ENCODE data around the gene FKBP5.
"Not testable (repeated sequence)": the region's sequence is repeated elsewhere in the genome, so short reads cannot be mapped to it uniquely, and the experiment has no call there.

The FKBP5 gene

GRCh38 chr6:35550437-35550836 lies 138.3 kb downstream of the FKBP5 start:
- DNase-seq (ENCODE audit: low read depth in 1 of 2, low spot score in 1 of 2) = no peak

- DNase-seq (ENCODE audit: low read depth in 1 of 2, low spot score in 1 of 2) = no peak
Measured at GRCh38 chr6:35547676-35548075, 141.0 kb downstream of the FKBP5 start.

- no peak for DNase-seq (ENCODE audit: low read depth in 1 of 2, low spot score in 1 of 2)
Measured at GRCh38 chr6:35544769-35545361, 143.8 kb downstream of the FKBP5 start.

GRCh38 chr6:35543459-35544193 lies 145.1 kb downstream of the FKBP5 start:
- no peak for DNase-seq (ENCODE audit: low read depth in 1 of 2, low spot score in 1 of 2)

GRCh38 chr6:35541836-35542235 lies 146.9 kb downstream of the FKBP5 start:
- DNase-seq (ENCODE audit: low read depth in 1 of 2, low spot score in 1 of 2) = no peak

GRCh38 chr6:35539223-35539622 lies 149.5 kb downstream of the FKBP5 start:
- no peak for DNase-seq (ENCODE audit: low read depth in 1 of 2, low spot score in 1 of 2)

GRCh38 chr6:35535847-35536246 lies 152.9 kb downstream of the FKBP5 start:
- not testable (repeated sequence) for DNase-seq (ENCODE audit: low read depth in 1 of 2, low spot score in 1 of 2)

GRCh38 chr6:35534407-35535170 lies 154.1 kb downstream of the FKBP5 start:
- DNase-seq (ENCODE audit: low read depth in 1 of 2, low spot score in 1 of 2) = no peak

GRCh38 chr6:35533981-35534380 lies 154.7 kb downstream of the FKBP5 start:
- DNase-seq (ENCODE audit: low read depth in 1 of 2, low spot score in 1 of 2) = no peak

GRCh38 chr6:35532126-35532525 lies 156.6 kb downstream of the FKBP5 start:
- DNase-seq (ENCODE audit: low read depth in 1 of 2, low spot score in 1 of 2) = no peak

GRCh38 chr6:35524380-35525020 lies 164.2 kb downstream of the FKBP5 start:
- no peak for DNase-seq (ENCODE audit: low read depth in 1 of 2, low spot score in 1 of 2)
